Esophagus squamous epithelium (tissue), 5 donors: Measurements from ENCODE around the gene HYLS1. TPM values are rescaled to one million over a fixed set of nuclear protein-coding genes. Genes with fewer than 3 reads are reported as not detected.

Experiments
- DNase-seq: peaks from one replicate; lab custom pipeline; 2025; lab: John Stamatoyannopoulos, UW
- H3K27ac ChIP-seq, 4 donors: fragments of 200-600 bp; sonication (generic); one replicate each; pipeline ENCODE4 v1.5.1; 2016 to 2019; ENCODE audit warnings: mild to moderate bottlenecking in 1 of 4
- H3K27me3 ChIP-seq, 4 donors: fragments of 200-600 bp; sonication (generic); 1 replicate in 3 of 4; 2 replicates in 1 of 4; pipeline versions ENCODE4 v1.5.1 to v1.6.0; 2017 to 2021; ENCODE audit warnings: antibody characterized with exemption in 1 of 4
- H3K36me3 ChIP-seq, 3 donors: fragments of 200-600 bp; sonication (generic); one replicate each; pipeline ENCODE4 v1.5.1; 2016 to 2019
- H3K4me1 ChIP-seq, 3 donors: fragments of 200-600 bp; sonication (generic); one replicate each; pipeline ENCODE4 v1.5.1; 2017 to 2019
- H3K4me3 ChIP-seq, 4 donors: fragments of 200-600 bp; sonication (generic); 1 replicate in 3 of 4; 2 replicates in 1 of 4; pipeline ENCODE4 v1.5.1; 2016 to 2019; ENCODE audit warnings: mild to moderate bottlenecking in 2 of 4, moderate library complexity in 1 of 4
- H3K9me3 ChIP-seq, 3 donors: fragments of 200-600 bp; sonication (generic); one replicate each; pipeline ENCODE4 v1.5.1; 2016 to 2019
- POLR2A ChIP-seq, 4 donors: fragments of 450-650 bp; IDR thresholded peaks; one replicate each; pipeline ENCODE4 v1.6.1; 2017; ENCODE audit warnings: antibody characterized with exemption in 4 of 4, mild to moderate bottlenecking in 4 of 4, moderate library complexity in 3 of 4
- WGBS, 2 donors: methylation state at CpG; one replicate each; pipeline ENCODE4 v1.1.5; 2018; 5-methylcytosine and 5-hydroxymethylcytosine counted together
- intact Hi-C: fragments of 100-400 bp; cut with DNase I; formaldehyde crosslinking; loops from one replicate; pipeline ENCODE4 v1.15.0; 2022
- total RNA-seq, 4 donors: library from RNA; depleted of rRNA; stranded (reverse); fragments of >200 nt; gene quantifications; one replicate each; pipeline ENCODE4 v1.1.0, GENCODE V29; 2016
- TF ChIP-seq, protein P1 (sequence below), 6 experiments: fragments of 450-650 bp in 4 of 6; fragments of 200-600 bp in 2 of 6; sonication (generic) in 2 of 6; IDR thresholded peaks; one replicate each; pipeline ENCODE4 v1.5.1; 2016 to 2019; ENCODE audit warnings: antibody characterized with exemption in 6 of 6, mild to moderate bottlenecking in 4 of 6, moderate library complexity in 4 of 6
- donor health status: DM: yes; HTN: yes; CAD: no.

HYLS1 gene
- total RNA-seq, 4 donors from 2014 or later: 1.4 to 5.0 (median 4.0) TPM

DNA sequence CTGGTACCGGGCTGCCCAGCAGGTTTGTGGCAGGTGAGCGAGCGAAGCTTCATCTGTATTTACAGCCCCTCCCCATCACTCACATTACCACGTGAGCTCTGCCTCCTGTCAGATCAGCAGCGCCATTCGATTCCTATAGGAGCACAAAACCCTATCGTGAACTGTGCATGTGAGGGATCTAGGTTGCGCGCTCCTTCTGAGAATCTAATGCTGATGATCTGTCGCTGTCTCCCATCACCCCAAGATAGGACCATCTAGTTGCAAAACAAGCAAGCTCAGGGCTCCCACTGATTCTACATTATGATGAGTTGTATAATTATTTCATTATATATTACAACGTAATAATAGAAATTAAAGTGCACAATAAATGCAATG is 42.6 kb downstream of the HYLS1 start:
- 80 to 93% methylated on average over 10 to 11 of the region's 11 CpGs for WGBS, 2 donors
- TF ChIP-seq POLR2A (IDR thresholded peaks at IDR 0.05): no peak
- TF ChIP-seq, protein P1, sequence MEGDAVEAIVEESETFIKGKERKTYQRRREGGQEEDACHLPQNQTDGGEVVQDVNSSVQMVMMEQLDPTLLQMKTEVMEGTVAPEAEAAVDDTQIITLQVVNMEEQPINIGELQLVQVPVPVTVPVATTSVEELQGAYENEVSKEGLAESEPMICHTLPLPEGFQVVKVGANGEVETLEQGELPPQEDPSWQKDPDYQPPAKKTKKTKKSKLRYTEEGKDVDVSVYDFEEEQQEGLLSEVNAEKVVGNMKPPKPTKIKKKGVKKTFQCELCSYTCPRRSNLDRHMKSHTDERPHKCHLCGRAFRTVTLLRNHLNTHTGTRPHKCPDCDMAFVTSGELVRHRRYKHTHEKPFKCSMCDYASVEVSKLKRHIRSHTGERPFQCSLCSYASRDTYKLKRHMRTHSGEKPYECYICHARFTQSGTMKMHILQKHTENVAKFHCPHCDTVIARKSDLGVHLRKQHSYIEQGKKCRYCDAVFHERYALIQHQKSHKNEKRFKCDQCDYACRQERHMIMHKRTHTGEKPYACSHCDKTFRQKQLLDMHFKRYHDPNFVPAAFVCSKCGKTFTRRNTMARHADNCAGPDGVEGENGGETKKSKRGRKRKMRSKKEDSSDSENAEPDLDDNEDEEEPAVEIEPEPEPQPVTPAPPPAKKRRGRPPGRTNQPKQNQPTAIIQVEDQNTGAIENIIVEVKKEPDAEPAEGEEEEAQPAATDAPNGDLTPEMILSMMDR (IDR thresholded peaks at IDR 0.05): no peak
- no peak for DNase-seq
- Histone ChIP-seq H3K27ac (no peak overlapping the region), H3K9me3 (no peaks in the 10 kb centered on the region), H3K36me3 (no peaks in the 10 kb centered on the region), H3K4me1 (no peaks in the 10 kb centered on the region), H3K27me3 (peaks cover 0 to 13% (median 0%) of the 10 kb centered on the region in 4 donors), H3K4me3 (no peak overlapping the region)
- intact Hi-C loops: no loop called here

GRCh38 chr11:125931116-125931515 is 43.6 kb downstream of the HYLS1 start:
- Histone ChIP-seq H3K9me3 (no peaks in the 10 kb centered on the region), H3K36me3 (no peaks in the 10 kb centered on the region), H3K27ac (no peak overlapping the region), H3K4me3 (no peak overlapping the region), H3K4me1 (peaks cover 0 to 7% (median 5%) of the 10 kb centered on the region in 3 donors), H3K27me3 (peaks cover 0 to 13% (median 0%) of the 10 kb centered on the region in 4 donors)
- DNase-seq: no peak
- intact Hi-C loops: no loop called here
- WGBS, 2 donors: 62 to 71% methylated on average over 3 of the region's 3 CpGs
- TF ChIP-seq POLR2A (IDR thresholded peaks at IDR 0.05): no peak
- TF ChIP-seq, protein P1 (IDR thresholded peaks at IDR 0.05): no peak

- Histone ChIP-seq H3K36me3 (no peaks in the 10 kb centered on the region), H3K4me1 (peaks cover 0 to 7% (median 5%) of the 10 kb centered on the region in 3 donors), H3K9me3 (no peaks in the 10 kb centered on the region), H3K4me3 (no peak overlapping the region), H3K27ac (no peak overlapping the region), H3K27me3 (peaks cover 0 to 10% (median 0%) of the 10 kb centered on the region in 4 donors)
- intact Hi-C loops: no loop called here
- no peak for DNase-seq
- TF ChIP-seq, protein P1 (IDR thresholded peaks at IDR 0.05): no peak
- no peak for TF ChIP-seq POLR2A (IDR thresholded peaks at IDR 0.05)
- WGBS, 2 donors: 62 to 69% methylated on average over 6 of the region's 6 CpGs
These were observed 44.2 kb downstream of the HYLS1 start for GRCh38 chr11:125931668-125932067.

- peaks cover 0 to 7% (median 5%) of the 10 kb centered on the region in 3 donors for H3K4me1 ChIP-seq
- no peak overlapping the region for H3K4me3 ChIP-seq
- H3K36me3 ChIP-seq: no peaks in the 10 kb centered on the region
- no peak for DNase-seq
- intact Hi-C loops: no loop called here
- H3K9me3 ChIP-seq: no peaks in the 10 kb centered on the region
- 68 to 80% methylated on average over 2 to 4 of the region's 9 CpGs for WGBS, 2 donors
- no peak overlapping the region for H3K27ac ChIP-seq
- H3K27me3 ChIP-seq: peaks cover 0 to 8% (median 0%) of the 10 kb centered on the region in 4 donors
- TF ChIP-seq POLR2A (IDR thresholded peaks at IDR 0.05): no peak
- TF ChIP-seq, protein P1 (IDR thresholded peaks at IDR 0.05): no peak
These were observed 44.8 kb downstream of the HYLS1 start for GRCh38 chr11:125932301-125932700.

GRCh38 chr11:125933030-125933813 is 45.8 kb downstream of the HYLS1 start:
- no peaks in the 10 kb centered on the region for H3K36me3 ChIP-seq
- H3K27ac ChIP-seq: no peak overlapping the region
- 72 to 73% methylated on average over 9 to 12 of the region's 12 CpGs for WGBS, 2 donors
- peaks cover 0 to 7% (median 5%) of the 10 kb centered on the region in 3 donors for H3K4me1 ChIP-seq
- TF ChIP-seq, protein P1 (IDR thresholded peaks at IDR 0.05): no peak
- peaks cover 0 to 8% (median 0%) of the 10 kb centered on the region in 4 donors for H3K27me3 ChIP-seq
- H3K4me3 ChIP-seq: no peak overlapping the region
- DNase-seq: no peak
- H3K9me3 ChIP-seq: no peaks in the 10 kb centered on the region
- intact Hi-C loops: no loop called here
